HG02610 (cell line): ENCODE measurements around the gene ESRP2.

ENCODE experiments used
- ATAC-seq: cut with Tn5 transposase; IDR thresholded peaks from one replicate; pipeline ENCODE4 v1.9.1; 2021; ENCODE audit warnings: mild to moderate bottlenecking, moderate library complexity; ENCODE audit not compliant: unreplicated experiment

The ESRP2 gene

DNA sequence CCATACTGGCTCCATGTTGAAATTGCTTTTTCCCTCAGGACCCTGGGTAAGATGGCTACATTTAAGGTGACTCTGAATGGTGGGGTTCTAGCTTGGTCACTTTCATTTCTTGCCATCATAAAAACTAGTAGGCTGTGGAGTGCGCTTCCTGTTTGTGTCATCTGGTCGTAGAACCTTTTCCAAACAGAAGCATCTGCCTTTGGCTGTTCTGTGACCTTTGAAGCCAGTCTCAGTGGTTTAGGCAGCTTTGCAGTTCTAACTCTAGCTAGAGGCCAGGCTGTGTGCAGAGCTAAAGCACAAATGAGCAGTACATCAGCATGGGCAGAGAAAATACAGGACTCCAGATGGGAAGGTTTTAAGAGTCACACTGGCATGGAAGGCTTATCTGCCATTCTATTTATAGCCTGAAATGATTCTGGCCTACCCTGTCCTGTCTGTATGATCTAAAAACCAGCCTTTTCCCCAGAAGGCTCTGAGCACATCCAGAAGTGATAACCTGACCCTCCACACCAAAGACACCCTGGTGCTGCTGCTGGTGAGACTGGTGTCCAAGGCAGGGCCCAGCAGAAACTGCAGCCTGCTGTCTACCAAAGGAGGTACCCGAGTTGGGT lies 8.6 kb downstream of the ESRP2 start:
- no peak for ATAC-seq

DNA sequence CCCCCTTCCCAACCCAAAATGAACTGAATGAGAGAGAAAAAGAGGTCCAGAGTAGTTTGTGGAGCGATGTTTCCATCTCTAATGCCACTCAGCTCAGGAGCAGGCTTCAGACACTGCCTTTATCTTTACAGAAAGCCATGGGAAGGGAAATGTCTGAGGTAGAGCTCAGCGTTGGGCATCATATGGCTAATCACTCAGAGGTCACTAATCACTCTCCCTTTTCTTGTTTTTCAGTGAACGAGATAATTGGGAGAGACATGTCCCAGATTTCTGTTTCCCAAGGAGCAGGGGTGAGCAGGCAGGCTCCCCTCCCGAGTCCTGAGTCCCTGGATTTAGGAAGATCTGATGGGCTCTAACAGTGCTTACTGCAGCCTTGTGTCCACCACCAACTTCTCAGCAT lies 9.8 kb downstream of the ESRP2 start:
- ATAC-seq: no peak

DNA sequence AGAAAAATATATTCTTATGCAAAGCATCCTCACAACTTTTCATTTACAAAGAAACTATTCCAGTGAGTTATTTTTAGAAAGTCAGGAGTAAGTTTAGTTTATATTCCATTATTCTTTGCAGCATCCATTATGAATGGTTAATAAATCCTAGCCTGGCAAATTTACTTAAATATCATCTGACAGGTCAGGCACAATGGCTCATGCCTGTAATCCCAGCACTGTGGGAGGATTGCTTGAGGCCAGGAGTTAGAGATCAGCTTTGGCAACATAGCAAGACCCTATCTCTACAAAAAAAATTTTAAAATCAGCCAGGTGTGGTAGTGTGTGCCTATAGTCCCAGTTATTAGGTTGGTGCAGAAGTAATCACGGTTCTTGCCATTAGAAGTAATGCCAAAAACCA lies 12.9 kb downstream of the ESRP2 start:
- no peak for ATAC-seq

DNA sequence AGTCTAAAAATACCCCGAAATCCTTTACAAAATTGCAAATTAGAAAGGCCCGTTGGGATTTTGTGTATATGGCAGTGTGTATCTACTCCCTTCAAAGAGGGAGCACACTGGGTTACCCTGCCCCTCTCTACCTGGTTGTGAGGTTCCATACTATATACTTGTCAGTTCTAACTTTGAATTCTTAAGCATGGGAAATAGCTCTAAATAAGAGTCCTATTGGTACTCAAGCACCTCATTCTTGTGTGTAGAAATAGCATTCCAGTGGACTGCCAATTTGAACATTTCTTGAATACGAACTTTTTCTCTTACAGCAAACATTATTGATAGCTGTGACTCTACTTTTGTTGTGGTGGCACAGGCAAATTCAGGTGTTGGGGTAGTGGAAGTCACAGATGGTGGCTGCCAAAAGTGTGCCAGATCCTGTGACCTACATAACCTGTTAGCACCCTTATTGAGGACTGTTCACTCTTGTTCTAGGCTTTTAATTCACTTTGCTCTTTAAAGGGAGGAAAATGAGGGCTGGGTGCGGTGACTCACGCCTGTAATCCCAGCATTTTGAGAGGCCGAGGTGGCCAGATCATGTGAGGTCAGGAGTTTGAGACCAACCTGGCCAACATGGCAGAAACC lies 16.1 kb downstream of the ESRP2 start:
- no peak for ATAC-seq

DNA sequence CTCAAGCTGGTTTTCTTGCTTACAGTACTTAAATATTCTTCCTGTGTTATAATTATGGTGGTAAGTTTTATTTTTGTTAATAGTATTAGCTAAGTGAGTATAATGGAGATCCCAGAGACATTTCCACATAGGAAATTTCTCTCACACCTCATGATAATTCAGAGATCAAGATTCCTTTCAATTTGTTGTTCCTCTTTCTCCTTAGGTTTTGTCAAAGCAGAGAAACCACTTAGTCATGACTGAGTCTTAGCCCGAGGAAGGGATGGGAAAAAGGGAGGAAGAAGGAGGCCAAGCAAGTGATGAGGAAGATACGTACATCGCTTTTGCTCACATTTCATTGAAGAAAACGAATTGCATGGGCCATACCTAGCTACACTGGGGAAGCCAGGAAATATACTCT lies 18.4 kb downstream of the ESRP2 start:
- no peak for ATAC-seq

DNA sequence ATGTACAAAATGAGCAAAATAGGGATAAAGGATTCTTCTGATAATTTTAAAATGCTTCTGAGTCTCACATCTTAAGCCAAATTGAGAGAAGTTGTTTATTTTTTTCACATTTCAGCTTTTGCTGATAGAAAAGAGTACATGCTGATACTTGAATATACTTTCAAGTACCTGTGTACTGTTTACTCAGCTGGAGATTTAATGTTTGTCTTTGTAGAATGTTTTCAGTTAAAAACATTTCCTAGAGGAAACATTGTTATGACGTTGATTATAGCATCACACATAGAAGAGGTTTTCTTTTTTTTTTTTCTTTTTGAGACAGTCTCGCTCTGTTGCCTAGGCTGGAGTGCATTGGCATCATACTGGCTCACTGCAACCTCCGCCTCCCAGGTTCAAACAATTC lies 19.7 kb downstream of the ESRP2 start:
- ATAC-seq: no peak

DNA sequence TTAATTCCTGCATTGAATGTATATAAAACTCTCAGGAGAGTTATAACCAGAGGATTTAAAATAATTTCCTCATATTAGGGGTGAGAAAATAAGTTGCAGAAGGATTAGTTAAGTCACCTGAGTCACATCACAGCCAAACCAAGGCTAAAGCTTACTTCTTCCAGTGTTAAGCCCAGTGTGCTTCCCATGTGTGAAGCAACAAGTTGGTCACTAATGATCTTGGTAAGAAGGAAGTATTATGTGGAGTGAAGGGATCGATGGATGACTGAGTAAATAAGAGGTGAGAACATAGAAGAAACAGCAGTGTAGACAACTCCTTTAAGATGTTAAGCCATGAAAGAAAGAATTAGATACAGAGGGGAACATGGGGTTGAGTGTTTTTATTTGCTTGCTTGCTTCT lies 20.6 kb downstream of the ESRP2 start:
- no peak for ATAC-seq

DNA sequence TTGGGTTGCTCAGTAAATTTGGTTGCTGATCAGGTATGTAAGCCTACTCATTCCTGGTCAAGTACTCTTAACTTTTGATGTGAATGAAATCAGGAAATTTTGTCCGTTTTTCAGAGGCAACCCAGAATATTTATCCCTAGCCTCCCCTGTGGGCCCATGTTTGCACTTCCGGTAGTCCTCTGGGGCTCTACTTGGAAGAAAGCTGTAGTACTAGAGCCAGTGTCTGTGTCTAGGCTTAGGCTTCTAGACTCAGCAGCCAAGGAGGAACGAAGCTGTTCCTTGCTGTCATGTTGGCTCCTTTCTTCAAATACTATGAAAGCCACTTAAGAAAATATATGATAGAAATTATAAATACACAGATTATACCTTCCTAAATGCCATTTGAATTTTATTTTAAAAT lies 21.2 kb downstream of the ESRP2 start:
- no peak for ATAC-seq

DNA sequence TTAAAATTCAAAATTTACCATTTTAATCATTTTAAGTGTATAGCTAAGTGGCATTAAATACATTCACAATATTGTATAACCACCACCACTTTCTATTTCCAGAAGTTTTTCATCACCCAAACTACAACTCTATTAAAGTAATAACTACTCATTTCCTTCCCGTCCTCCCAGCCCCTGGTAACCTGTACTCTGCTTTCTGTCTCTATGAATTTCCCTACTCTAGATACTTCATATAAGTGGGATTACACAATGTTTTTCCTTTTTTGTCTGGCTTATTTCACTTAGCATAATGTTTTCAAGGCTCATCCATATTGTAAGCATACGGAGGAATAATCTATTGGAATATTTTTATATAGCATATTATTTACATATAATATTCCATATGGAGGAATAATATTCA lies 29.7 kb downstream of the ESRP2 start:
- ATAC-seq: no peak

DNA sequence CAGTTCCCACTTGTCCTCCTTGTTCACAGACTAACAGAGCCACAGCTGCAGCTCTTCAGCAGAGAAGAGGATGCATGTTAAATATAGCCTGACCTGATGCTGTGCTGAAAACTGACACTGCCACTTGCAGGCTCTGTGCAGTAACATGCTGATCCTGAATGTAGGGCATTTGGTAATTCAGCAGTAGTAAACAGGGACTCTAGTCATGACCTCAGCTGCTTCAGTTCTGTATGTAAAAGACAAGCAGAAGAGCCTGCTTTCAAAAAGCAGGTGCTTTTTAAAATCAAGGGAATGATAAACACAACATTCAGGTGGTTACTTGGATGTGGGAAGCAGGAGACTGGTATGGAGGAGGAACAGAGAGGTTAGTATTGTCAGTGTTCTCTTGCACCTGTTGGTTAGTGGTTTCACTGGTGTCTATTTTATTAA lies 33.8 kb downstream of the ESRP2 start:
- no peak for ATAC-seq

DNA sequence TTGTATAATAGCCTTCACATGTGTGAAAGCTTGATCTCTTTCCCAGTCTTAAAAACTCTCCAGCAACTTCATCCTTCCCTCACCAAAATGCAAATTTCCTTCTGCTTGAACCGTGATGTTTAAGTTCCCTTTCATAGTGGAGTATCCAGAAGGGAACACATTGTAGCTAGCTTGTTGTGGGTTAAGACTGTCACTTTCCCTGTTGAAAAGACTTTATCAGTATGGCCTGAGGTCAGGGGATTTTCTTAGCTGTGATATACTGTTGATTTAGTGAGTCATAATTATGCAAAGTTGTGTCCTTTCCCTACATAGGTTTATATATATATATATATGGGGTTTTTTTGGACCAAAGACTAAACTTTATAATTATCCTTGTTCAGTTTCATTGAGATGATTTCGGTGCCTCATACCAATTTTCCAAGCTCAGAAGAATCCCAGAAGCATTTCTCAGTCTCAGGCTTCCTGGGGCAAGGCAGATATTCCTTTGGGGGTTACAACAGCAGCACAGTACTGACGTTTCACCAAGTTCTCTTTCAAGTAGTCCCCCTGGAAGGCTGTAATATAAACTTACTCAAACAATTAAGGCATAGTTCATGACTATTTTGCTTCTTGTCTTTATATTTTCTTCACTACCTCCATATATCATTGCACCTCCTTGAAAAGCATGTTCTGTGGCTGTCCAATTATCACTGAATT lies 35.7 kb downstream of the ESRP2 start:
- peak; percentile 61 for ATAC-seq

DNA sequence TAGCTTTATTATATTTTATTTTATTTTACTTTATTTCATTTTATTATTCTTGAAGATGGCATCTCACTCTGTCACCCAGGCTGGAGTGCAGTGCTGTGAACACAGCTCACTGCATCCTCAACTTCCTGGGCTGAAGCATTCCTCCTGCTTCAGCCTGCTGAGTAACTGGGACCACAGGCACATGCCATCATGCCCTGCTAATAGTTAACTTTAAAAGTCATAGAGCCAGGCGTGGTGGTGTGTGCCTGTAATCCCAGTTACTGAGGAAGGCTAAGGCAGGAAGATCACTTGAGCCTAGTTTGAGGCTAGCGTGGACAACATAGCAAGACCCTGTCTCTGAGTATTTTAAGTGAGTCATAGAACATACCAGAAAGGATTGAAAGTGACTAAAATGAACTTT lies 38.7 kb downstream of the ESRP2 start:
- no peak for ATAC-seq

DNA sequence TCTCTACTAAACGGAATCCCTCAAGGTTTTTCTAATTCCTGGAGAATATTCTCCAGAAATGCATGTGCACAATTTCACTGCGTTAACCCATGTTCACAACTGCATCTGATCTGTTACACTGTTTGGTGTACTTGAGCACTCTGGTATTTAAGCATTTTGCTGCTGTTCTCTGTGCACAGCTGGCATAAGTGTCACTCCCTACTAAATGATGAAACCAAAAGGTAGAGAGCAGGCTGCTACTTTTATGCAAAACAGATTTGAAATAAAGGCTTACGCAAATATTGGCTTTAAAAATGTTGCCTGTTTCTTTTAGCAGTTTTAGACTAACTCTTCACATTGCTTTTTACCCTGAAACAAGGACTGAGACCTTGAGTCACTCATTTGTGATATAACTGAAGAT lies 41.7 kb downstream of the ESRP2 start:
- ATAC-seq: no peak

DNA sequence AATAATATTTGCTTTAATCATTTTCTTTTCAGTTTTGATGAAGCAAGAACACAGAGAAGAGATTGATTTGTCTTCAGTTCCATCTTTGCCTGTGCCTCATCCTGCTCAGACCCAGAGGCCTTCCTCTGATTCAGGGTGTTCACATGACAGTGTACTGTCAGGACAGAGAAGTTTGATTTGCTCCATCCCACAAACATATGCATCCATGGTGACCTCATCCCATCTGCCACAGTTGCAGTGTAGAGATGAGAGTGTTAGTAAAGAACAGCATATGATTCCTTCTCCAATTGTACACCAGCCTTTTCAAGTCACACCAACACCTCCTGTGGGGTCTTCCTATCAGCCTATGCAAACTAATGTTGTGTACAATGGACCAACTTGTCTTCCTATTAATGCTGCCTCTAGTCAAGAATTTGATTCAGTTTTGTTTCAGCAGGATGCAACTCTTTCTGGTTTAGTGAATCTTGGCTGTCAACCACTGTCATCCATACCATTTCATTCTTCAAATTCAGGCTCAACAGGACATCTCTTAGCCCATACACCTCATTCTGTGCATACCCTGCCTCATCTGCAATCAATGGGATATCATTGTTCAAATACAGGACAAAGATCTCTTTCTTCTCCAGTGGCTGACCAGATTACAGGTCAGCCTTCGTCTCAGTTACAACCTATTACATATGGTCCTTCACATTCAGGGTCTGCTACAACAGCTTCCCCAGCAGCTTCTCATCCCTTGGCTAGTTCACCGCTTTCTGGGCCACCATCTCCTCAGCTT lies 45.0 kb downstream of the ESRP2 start:
- no peak for ATAC-seq

DNA sequence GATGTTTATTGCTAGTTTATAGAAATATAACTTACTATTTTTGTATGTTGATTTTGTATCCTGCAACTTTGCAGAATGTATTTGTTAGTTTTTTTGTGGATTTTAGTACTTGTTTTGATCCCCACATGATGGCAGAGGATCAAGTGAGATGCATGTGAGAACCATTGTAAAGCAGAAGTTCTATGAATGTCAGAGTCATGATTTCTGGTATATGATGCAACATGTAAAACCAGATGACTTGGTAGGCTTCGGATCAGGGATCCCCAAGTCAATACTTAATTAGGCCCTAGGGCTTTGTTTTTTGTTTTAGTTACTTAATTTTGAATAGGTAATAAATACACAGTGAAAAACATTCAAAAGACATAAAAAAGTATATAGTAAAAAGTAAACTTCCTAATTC lies 45.8 kb downstream of the ESRP2 start:
- no peak for ATAC-seq

DNA sequence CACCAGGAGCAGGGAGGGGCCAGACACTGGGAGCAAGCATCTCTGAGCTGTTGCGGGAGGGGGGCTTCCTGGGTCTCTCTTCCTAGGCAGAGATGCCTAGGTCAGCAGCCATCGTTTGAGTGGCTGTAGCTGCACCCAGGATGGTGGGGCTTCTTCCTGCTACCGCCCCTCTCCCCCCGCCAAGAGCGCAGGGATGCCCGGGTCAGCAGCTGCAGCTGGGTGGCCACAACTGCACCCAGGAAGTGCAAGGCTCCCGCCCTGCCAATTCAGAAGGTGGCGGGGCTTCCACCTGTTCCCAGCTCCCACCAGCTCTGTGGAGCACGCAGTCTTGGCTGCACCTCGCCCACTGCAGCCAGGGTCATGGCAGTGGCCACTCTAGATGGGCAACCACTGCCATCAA lies 47.8 kb downstream of the ESRP2 start:
- ATAC-seq: no peak

DNA sequence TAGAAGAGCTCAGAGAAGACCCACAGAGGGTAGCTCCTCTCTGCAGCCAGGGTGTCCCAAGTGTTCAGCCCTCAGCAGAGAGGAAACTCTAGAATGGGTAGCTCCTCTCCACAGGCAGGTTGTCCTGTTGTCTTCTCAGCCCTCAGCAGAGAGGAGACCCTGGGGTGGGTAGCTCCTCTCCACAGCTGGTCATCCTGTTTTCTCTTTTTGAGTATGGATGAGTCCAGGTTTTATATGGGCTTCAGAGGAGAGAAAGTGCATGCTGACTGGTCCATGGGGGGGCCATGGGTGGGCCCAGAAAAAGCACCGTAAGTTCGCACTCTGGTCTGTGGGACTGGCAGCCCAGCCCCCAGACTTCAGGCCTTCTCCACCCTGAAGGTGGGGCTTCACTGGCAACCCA lies 48.4 kb downstream of the ESRP2 start:
- no peak for ATAC-seq

DNA sequence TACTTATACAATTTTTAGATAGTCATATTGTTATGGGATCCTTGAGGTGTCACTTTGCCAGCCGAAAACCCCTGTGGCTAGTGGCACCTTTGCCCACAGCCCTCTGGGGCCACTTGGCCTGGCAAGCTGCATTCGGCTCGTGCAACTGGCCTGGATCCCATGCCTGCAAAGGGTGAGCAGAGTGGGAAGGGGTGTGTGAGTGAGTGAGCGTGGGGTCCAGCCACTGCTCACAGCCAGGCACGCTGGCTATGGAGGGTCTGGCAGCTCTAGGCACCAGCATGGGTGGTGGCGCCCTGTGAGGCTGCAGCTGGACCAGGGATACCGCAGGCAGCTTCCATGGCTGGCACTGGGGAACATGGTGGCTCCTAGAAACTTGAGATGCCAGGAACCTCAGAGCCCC lies 49.0 kb downstream of the ESRP2 start:
- no peak for ATAC-seq

DNA sequence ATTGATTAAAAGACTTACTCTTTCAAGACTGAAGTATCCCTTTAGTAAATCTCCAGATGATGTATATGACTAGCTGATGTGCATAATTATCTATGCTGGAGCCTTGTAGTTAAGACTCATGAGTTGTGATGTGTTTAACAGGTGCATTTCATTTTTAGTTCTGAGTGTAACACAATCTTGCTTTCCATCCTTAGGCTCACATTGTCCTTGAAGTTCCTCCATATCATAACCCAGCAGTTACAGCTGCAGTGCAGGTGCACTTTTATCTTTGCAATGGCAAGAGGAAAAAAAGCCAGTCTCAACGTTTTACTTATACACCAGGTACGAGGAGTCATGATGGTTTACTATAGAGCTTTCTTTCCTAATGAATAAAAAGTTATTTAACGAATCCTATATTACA lies 52.9 kb downstream of the ESRP2 start:
- no peak for ATAC-seq

DNA sequence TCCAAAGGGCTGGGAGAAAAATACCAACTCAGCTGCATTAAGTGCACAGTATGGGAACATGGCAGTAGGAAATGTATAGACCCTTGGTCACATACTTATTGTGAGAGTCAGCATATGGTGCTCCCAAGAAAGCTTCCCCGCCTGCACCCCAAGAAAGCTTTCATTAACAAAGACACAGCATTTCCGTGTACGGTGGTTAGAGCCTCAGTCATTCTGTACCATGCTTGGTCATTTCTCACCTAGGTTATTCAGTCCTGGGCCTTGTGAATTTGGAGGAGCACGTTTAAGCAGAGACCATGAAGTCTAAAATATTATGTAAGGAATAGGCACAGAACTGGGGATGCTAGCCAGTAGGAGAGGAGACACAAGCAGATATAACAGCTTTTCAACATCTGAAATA lies 56.1 kb downstream of the ESRP2 start:
- no peak for ATAC-seq

DNA sequence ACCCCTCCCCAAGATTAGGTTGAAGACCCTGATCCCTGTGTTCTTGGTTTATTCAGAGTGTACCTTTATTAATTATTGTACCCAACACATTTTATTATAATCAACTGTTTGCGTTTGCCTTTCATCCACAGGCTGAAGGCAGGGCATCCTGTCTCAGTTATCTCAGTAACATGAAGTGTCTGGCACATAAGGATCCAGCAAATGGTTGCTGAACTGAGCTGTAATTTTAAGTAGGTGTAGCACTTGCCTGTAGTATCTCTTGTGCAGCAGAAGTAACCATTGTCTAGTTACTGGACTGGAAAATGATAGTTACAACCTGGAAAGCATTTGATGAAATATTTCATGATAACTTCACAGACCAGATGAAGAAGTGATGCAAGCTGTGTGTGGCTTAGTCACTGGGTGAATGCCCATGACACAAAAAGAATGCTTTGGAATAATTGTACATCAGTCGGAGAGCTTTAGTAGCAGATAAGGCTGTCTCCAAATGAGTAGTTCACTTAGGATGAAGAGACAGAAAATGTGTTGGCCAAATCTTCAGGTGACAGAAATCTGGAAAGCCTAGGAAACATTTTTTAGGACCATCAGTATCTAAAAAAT lies 56.6 kb downstream of the ESRP2 start:
- no peak for ATAC-seq
